GM21528 (cell line): ENCODE results near the gene ADAT2.

Experiments
- ATAC-seq: cut with Tn5 transposase; IDR thresholded peaks from one replicate; pipeline ENCODE4 v1.9.1; 2021; ENCODE audit warnings: mild to moderate bottlenecking, moderate library complexity; ENCODE audit not compliant: unreplicated experiment, low FRiP score

ADAT2 gene

DNA sequence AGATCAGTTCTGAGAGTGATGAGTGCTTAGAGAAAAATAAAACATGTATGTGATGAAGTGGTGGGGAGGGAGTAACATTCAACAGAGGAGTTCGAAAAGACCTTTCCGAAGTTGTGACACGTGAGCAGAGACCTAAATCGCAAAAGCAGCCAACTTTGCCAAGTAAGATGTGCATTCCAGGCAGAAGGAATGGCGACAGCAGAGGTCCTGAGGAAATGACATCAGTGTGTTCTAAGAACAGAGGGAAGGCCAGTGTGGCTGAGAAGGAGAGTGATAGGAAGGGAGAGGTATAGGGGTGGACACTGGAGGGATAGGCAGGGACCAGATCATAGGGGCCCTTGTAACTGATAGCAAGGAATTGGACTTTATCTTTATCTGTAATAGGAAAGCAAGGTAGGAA is 51.3 kb downstream of the ADAT2 start:
- ATAC-seq, result no peak

GRCh38 chr6:143397227-143398222 is 53.0 kb downstream of the ADAT2 start:
- no peak for ATAC-seq

DNA sequence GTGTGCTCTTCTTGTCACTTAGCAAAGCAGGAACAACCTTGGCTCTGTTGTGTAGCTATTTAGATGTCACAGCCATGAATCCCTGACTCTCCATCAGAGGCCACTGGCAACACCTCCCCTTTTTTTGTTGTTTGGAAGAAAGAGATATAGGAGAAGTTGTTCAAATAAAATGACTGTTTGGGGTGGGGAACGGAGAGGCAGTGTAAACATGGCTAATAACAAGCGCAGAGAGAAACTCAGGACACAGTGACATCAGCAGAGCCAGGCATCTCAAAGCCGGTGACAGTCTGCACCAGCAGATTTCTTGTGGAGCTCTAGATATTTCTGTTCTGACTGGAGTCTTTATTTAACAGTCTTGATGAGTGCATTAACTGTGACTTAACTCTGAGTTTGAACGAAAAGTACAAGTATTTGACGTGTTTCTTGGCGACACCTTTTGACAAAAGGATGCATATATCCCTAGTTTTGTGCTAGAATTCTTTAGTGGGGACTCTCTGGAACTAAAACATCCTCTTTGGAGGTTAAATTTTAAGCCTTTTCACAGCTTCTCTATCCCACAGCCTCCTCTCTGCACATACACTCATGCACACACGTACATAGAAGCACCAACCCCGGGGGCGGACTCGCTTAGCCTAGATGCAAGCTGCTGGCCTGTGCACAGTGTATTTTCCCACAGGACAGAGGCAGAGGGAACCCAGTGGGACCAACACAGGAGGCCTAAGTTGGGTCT is 53.8 kb downstream of the ADAT2 start:
- ATAC-seq, result no peak

DNA sequence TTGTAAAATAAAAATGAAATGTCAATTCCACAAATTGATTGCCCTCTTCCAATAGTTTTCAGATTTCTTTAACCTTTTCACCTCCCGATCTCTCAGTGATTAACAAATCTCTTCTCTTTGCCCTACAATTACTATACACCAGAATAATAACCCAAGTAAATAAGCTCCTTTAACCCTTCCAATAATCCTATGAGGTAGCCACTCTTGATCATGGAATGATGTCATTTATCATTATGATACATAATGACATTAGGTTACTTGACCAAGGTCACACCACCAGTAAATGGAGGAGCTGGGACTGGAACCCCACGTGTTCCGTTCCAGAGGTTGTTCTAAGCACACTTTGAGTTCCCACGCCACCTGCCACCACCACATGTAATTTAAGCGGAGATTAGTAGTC is 54.8 kb downstream of the ADAT2 start:
- ATAC-seq, result no peak

- ATAC-seq, result no peak
Observed at GRCh38 chr6:143394389-143394788, 56.1 kb downstream of the ADAT2 start.

GRCh38 chr6:143390278-143390677 is 60.2 kb downstream of the ADAT2 start:
- no peak for ATAC-seq

GRCh38 chr6:143385636-143386035 is 64.9 kb downstream of the ADAT2 start:
- ATAC-seq, result no peak

DNA sequence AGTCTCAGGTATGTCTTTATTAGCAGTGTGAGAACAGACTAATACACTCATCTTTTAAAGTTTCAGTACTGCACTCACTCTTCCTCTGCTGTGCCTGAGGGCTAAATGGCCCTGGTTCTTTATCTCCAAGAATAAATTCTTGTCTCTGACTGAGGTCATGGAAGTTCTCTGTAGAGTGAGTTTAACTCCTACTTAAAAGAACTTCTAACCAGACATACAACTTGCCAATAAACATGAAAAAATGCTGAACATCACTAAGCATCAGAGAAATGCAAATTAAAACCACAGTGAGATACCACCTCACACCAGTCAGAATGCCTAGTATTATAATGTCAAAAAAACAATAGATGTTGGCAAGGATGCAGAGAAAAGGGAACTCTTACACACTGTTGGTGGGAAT is 73.6 kb downstream of the ADAT2 start:
- no peak for ATAC-seq

- no peak for ATAC-seq
Observed at GRCh38 chr6:143376375-143376774, 74.1 kb downstream of the ADAT2 start.

GRCh38 chr6:143375022-143375585 is 75.4 kb downstream of the ADAT2 start:
- no peak for ATAC-seq

GRCh38 chr6:143374014-143374413 is 76.5 kb downstream of the ADAT2 start:
- ATAC-seq, result no peak
